Activated CD8-positive, alpha-beta memory T cell treated with anti-CD3 and anti-CD28 coated beads, Interleukin-2, amount 50 U/mL, for 1 hour (primary cell): ENCODE measurements around the gene COL11A2.
A peak's percentile ranks its signal among the peaks of the same experiment; 100 is the strongest.
"Not testable (repeated sequence)": the region's sequence is repeated elsewhere in the genome, so short reads cannot be mapped to it uniquely, and the experiment has no call there.

Source experiments
- DNase-seq: peaks from one replicate; pipeline ENCODE4 v3.0.0-alpha.2; 2020; ENCODE audit errors: extremely low read depth

COL11A2 gene

DNA sequence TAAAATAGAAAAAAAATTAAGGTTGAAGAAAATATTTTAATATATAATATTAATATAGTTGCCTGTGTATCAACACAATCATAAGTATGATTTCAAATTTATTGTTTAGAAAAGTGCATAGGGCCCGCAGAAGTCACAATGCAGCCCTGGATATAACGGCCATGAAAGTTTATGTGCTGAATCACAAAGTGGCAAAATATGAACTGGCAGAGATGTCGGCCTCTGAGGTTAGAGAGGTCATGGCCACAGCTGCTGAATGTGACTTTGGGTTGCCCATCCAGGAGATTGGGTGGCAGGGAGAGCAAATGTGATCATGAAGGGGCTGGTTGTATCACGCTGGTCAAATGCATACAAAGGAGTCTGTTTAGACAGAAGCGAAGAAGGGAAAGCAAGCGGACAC, 35.7 kb downstream of the COL11A2 start:
- DNase-seq = no peak

DNA sequence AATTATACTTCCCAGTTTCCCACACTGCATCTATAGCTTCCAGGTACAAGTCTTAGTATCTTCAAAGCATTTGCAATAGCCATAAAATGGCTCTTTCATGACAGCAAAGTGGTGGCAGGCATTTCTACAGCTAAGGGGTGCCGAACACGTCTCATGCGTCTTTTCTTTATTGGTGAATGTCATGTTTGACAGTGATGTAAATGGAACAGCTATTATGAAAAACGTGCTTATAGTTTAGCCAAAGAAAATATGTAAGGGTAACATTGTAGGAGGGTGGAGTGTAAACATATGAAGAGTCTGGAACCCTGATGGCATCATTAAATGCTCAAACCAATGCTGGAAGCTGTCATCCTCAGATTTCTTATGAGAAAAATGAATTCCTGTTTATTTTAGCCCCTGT, 37.9 kb downstream of the COL11A2 start:
- DNase-seq = no peak

- no peak for DNase-seq
Observed at GRCh38 chr6:33151050-33151449, 41.2 kb downstream of the COL11A2 start.

DNA sequence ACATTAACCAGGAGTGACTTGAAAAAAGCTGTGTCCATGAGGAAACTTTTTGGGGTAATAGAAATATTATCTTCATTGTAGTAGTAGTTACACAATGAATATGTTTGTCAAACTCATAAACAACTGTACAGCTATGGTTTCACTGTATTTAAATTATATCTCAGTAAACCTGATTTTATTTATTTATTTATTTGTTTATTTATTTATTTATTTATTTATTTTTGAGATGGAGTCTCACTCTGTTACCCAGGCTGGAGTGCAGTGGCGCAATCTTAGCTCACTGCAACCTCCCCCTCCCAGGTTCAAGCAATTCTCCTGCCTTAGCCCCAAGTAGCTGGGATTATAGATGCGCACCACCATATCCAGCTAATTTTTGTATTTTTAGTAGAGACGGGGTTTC, 41.7 kb downstream of the COL11A2 start:
- DNase-seq = not testable (repeated sequence)

DNA sequence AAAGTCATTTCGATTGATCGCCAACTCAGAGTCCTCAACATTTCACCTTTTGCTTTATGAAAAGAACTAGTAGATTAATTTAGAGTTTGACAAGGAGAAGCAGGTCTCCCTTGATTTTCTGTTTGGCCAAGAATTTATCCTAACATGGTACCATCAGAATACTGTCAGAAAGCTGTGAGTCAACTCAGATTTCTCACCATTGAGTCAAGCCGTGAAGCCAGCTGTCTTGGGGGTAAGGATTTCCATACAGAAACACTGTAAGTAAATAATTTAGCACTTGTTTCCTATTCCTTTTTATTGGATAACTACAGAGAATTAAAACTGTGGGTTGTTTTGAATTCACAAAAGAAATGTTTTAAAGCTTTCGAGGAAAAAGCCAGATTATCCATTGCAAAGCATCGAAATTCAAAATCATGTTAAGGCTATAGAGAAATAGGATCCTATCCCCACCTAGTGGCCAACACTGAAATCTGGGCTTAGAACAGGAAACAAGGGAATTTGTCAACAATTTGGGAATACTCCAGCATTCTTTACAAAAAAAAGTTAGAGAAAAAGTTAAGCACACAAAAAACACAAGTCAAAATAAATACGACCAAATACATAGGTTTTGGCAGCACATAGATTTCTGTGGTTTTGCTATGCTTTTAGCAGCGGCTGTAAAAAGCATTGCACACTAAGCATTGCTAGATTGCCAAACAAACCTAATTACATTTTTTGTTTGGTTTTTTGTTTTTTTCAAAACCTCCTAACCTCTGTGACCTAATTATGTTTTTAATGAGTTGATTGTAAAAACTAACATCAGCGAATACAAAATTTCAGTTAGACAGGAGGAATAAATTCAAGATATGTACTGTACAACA, 44.2 kb downstream of the COL11A2 start:
- DNase-seq = no peak

DNA sequence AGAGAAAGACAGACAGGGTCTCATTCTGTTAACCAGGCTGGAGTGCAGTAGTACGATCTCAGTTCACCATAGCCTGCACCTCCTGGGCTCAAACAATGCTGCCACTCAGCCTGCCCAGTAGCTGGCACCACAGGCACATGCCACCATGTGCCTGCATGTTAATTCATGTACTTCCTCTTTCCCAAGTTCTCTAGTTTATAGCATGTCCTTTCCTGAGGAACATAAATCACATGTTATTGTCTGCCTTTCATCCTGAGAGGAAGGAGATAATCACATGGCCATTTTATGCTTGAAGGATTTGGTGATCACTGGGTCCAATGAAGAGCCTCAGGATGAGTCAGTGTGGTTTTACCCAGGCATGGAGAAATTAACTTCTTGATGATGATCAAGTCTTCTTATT, 47.9 kb downstream of the COL11A2 start:
- no peak for DNase-seq

DNA sequence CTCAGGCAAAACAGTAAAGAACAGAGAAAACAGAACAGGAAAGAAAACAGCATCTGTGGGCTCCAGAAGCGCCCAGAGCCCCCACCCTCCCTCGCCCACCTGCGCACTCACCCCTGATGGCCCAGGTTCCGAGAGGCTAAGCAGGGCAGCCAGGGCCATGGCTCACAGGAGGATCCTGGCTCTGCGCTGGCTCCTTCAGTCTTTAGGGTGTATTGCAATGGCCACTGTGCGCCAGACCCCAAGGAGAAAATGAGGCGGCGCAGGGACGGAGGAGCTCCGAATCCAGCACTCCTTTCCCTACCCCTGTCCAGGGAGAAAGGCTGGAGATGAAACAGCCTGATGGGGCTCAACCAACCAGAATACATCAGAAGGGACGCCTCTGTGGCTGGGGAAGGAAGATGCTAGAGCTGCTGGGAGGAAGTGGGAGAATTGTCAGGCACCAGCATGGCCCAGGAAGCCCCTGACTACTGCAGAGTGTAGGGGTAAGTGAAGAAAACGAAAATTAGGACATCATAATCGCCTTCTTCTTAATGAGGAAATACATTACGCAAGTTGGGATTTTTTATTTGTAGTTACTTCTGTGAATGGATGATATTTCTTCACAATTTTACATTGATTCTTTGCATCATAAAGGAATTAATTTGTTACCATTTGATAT, 49.0 kb downstream of the COL11A2 start:
- no peak for DNase-seq

GRCh38 chr6:33142501-33143070, 49.7 kb downstream of the COL11A2 start:
- DNase-seq = no peak

GRCh38 chr6:33140556-33140955, 51.7 kb downstream of the COL11A2 start:
- no peak for DNase-seq

GRCh38 chr6:33139596-33140206, 52.6 kb downstream of the COL11A2 start:
- no peak for DNase-seq

- DNase-seq = no peak
Observed at GRCh38 chr6:33136310-33136900, 55.9 kb downstream of the COL11A2 start.

DNA sequence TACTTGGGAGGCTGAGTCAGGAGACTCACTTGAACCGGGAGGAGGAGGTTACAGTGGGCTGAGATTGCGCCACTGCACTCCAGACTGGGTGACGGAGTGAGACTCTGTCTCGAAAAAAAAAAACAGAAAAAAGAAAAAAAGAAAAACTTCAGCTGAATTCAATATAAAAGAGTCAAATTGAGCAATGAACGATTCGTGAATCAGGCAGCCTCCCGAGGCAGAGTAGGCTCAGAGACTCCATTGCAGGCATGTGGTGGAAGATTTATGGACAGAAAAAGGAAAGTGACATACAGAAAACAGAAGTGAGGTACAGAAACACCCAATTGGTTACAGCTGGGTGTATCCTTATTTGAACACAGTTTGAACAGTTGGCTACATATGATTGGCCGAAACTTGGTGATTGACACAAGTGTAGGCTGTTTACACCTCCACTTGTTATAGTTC, 60.2 kb downstream of the COL11A2 start:
- DNase-seq = no peak

- no peak for DNase-seq
Observed at GRCh38 chr6:33128318-33128717, 63.9 kb downstream of the COL11A2 start.

DNA sequence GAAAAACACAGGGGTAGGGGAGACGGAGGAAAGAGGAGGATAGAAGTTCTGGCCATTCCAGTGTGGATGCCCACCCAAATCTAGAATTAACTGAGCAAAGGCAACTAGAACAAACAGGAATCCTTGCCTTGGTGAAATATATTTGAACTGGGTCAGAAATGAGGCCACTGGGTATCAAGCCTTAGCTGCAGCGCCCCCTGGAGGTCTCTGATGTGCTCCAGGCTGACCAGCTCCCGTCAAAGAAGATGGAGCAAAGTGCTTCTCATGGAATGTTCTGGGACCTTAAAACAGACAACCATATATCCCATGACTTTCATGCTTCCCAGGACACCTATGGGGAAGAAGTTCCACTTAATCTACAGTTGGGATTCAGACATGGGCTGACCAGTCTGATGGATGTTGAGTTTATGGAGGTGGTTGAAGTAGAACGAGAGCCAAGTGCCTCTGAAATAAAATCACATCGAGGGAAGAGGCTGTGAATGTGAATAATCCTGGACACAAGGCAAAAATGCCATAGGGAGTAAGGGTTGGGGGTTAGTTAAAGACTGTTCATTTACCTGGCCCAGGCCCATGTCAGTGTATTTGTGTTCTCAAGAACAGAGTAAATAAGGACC, 66.1 kb downstream of the COL11A2 start:
- DNase-seq = peak; percentile 20

DNA sequence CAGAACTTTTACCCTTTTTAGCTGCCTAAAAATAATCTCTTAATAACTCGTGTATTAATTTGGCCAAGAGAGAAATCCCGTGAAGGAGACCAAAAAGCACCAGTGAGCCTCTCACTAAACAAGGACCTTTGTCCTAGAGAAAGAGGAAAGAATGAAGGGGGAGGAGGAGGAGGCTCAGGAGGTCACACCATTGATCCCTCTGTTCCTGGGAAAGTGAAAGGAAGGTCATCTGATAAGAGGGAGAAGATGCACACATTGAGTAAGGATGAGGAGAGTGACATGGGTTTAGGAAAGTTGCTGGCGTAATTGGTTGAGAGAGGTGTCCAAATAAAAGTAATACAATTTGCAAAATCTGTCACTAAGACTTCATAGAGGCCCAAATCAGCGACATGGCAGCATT, 67.3 kb downstream of the COL11A2 start:
- no peak for DNase-seq

DNA sequence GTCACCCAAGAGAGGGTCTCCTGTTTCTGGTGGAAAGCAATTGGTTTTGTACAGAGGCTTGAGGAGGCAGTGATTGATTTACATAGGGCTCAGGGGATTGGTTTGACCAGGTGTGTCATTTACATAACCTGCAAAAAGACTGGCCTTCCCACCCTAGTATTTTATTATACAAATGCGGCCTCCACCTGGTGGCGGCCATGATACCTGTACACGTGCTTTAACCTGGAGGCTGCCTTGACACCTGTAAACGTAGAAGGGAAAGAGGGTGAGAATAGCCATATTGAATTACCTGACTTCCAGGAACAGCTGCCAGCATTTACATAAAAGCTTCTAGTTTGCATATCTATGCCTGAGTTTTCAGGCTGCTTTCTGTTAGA, 67.8 kb downstream of the COL11A2 start:
- DNase-seq = no peak

DNA sequence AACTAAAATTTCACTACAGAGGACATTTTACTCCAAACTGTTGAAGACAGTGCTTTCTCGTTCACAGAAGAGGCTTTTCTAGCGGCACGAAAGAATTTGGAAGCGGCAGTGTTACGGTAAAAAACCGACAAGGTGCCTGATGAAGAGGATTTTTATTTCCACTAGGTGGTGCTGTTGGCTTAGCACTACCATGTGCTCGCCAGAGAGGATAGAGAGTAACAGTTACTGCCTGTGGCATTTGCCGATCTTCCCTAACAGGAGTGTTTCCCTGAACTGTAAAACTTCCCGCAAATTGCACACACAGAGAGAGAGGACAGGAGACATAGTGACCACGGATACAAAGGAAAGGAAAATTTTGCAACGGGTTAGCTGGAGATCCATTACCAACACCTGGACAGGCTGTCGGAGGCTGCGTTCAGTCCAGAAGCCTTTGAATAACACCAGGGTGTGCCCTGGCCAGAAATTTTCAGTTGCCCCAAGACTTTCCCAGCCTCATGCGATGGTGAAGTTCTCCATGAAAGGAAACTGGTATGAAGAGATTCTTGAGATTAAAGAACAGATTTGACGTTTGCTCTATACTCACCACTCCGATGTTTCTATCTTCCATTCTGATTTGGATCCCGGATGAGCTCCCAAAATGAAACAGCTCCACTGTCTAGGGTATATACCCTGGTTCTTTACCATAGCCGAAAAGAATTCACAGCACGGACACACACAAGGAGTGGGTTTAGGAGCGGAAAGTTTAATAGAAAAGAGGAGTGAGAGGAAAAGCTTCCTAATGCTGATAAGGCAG, 68.3 kb downstream of the COL11A2 start:
- no peak for DNase-seq

GRCh38 chr6:33123181-33123580, 69.1 kb downstream of the COL11A2 start:
- DNase-seq = no peak

DNA sequence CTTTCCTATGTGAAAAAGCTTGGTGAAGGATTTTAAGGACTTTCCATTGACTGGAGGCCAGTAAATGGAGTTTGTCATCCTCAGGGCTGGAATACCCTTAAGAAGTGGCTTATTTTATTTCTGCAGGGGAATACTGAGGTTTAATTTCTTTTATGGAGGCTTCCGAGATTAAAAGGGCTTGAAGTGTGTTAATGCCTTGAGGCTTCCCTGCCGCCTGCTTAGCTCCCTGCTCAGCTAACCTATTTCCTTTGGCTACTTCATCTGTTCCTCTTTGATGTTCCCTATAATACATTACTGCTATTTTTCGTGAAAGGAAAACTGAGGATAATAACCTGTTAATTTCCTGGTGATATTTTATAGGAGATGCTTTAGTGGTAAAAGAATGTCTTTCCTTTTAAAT, 72.3 kb downstream of the COL11A2 start:
- DNase-seq = no peak

- DNase-seq = peak; percentile 17
Observed at GRCh38 chr6:33118525-33119123, 73.6 kb downstream of the COL11A2 start.
